Suppressor macrophage treated with lipopolysaccharide for 1 hour (primary cell): ENCODE data around the gene BTBD8.

Experiments
- DNase-seq, 3 donors: peaks; one replicate each; pipeline ENCODE4 v3.0.0-alpha.2; 2020 to 2022

BTBD8 gene

DNA sequence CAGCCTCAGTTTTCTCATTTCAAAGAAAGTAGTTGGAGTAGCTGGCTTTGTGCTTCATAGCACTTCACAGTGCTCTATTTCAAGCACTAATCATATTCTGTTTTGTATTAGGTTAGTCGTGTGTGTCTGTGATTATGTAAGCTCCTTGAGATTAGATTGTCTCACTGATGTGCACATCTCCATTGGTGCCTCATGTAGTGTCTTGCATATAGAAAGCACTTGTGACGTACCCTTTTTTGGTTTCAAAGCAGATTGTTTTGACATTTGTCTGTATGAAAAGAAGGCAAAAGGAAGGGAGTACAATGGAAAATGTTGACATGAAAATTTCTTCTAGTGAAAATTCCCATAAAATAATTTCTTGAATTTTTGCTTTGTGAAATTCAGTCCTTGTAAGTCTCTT, 13.9 kb downstream of the BTBD8 start:
- DNase-seq = peak in 2 of 3 donors; percentile 10 to 34

DNA sequence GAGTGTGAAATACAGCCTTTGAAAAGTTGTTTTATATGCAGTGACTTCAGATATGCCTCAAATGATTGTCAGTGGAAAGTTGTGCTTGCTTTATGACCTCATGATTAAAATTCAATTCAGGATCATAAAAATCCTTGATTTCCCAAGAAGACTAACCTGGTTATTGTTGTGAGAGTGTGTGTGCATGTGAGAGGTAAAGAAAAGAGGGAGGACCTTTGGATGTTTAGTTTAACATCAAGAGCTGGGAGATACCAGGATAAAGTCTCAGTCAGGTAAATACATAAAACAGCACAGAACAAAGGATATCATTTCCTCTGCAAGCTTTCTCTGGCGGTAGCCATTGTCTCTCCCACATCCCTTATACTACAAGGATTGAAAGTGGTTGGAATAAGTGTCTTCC, 14.4 kb downstream of the BTBD8 start:
- DNase-seq = no peak

GRCh38 chr1:92095874-92096273, 15.7 kb downstream of the BTBD8 start:
- peak; percentile 47 to 54 (median 49) for DNase-seq

DNA sequence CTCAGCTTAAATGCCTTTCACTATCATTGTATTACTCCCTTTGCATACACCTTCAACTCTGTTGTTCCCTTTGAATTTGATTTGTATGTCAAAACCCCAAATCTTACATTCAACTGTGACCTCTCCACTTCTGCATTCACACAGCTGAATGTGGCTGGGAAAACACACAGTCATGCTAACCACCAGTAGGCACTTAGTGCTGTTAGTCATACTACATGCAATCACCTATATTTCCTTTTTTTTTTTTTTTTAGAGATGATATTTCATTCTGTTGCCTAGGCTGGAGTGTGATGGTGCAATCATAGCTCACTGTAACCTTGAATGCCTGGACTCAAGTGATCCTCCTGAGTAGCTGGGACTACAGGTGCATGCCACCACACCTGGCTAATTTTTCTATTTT, 16.2 kb downstream of the BTBD8 start:
- DNase-seq = peak; percentile 78 to 87 (median 86)

DNA sequence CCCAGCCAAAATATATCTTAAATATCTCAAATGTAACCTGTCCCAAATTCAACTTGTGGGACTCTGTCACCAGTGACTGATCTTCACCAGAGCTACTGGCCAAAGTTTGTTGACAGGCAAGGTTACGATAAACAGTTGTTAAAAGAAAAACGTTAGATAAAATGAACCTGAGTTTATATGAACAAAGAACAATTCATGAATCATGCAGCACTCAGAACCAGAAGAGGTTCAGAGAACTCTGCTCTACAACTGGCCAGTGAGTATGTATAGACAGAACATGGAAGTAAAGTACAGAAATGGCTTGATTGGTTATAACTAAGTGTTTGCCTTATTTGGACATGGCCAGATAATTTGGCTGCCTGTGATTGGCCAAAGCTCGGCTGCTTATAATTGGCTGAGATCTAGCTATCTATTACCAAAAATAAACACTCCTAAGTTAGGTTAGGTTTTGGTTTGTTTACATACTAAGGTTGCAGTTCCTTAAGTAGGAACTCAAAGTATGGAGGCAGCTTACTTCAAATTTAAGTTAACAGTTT, 25.5 kb downstream of the BTBD8 start:
- no peak for DNase-seq

GRCh38 chr1:92108631-92109030, 28.5 kb downstream of the BTBD8 start:
- DNase-seq = no peak

DNA sequence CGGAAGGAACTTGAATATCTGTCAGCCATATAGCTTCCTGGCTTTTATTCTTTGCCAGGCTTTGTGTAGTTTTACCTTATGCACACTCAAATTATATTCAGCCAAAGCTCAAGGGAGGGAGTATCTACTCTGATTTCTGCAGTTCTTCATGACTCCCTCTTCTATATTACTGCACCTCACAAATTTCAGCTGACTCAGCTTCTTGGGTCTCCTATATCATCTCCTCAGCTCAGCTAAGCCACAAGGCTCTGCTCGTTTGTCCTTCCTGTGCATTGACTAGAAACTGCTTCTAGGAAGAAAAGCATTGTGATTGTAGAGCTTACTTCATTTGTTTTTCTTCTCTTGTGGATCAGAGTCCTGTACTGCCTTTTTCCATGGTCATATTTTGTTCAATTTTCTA, 37.4 kb downstream of the BTBD8 start:
- DNase-seq = no peak

GRCh38 chr1:92118826-92119225, 38.7 kb downstream of the BTBD8 start:
- no peak for DNase-seq

DNA sequence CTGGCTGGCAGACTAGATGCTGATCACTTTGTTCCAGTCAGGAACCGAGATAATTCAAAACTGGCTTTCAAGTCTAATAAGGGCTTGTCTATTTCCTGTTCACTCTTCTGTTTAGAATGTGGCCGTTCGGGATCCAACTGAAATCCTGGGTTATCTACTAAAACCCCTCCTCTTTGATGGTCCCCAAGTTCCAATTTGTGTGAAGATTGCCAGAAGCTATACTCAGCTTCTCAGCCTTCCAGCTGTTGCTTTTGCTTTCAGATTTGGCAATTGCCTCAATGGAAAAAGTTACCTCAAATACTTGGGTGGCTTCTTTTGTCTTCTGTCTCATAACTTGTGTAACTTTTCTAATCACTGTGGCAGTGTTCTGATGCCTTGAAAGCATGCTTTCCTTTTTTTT, 43.7 kb downstream of the BTBD8 start:
- no peak for DNase-seq

DNA sequence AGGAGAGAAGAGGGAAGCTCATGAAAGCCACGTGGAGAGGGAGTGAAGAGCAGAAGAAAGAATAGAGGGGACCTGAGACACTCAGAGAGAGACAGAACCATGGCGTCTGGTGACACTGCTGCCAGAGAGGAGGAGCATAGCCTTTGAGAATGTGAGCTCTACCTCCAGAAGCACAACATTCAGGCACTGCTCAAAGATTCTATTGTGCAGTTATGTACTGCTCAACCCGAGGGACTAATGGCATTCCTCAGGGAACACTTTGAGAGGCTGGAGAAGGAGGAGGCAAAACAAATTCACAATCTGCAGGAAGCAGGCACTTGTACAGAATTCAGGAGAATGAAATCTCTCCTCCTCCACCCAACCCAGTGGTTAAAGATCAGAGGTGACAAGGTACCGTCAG, 45.1 kb downstream of the BTBD8 start:
- DNase-seq = no peak

- no peak for DNase-seq
These were observed 45.9 kb downstream of the BTBD8 start for GRCh38 chr1:92126088-92126487.

GRCh38 chr1:92134331-92134730, 54.2 kb downstream of the BTBD8 start:
- DNase-seq = no peak

GRCh38 chr1:92136341-92136740, 56.2 kb downstream of the BTBD8 start:
- DNase-seq = no peak

DNA sequence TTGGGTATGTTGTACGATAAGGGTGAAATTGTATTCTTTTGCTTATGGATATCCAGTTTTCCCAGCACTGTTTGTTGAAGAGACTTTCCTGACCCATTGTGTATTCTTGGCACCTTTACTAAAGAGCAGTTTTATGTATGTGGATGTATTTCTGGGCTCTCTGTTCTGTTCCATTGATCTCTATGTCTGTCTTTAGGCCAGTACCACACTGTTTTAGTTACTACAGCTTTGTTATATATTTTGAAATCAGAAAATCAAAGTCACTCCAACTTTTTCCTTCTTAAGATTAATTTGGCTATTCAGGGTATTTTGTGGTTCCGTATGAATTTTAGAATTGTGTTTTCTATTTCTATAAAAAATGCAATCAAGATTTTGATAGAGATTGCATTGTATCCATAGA, 74.8 kb downstream of the BTBD8 start:
- no peak for DNase-seq

DNA sequence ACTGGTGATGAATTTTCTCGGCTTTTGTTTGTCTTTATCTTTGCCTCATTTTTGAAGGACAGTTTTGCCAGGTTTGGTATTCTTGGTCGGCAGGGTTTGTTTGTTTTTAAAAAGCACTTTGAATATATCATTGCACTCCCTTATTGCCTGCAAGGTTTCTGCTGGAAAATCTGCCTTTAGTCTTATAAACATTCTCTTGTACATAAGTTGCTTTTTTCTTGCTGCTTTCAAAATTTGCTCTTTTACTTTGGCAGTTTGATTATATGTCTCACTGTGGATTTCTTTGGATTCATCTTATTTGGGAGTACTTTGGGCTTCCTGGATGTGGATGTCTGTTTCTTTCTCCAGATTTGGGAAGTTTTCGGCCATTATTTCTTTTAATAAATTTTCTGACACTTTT, 79.4 kb downstream of the BTBD8 start:
- no peak for DNase-seq

- no peak for DNase-seq
These were observed 85.2 kb downstream of the BTBD8 start for GRCh38 chr1:92165389-92165788.

GRCh38 chr1:92167151-92167550, 87.0 kb downstream of the BTBD8 start:
- DNase-seq = no peak

- DNase-seq = no peak
These were observed 88.5 kb downstream of the BTBD8 start for GRCh38 chr1:92168657-92169056.

GRCh38 chr1:92169214-92170005, 89.3 kb downstream of the BTBD8 start:
- DNase-seq = no peak

- DNase-seq = peak in 2 of 3 donors; percentile 15 to 45
These were observed 104.5 kb downstream of the BTBD8 start for GRCh38 chr1:92184632-92185031.

DNA sequence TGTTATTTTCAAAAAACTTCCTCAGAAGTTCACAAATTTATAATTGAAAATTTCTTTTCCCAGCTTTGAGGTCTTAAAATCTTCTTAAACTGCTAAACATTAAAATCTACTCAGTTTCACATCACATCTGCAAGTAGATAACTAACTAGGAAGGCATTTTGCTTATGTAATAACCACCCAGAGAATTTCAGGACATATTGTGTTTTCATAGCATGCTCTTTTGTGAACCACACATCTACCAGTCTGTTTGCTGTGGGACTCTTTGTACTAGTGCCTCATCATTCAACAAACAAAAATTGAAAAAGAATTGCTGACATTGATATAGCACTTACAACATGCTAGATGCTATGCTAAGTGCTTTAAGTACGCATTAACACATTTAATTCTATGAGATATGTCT, 105.9 kb downstream of the BTBD8 start:
- no peak for DNase-seq

DNA sequence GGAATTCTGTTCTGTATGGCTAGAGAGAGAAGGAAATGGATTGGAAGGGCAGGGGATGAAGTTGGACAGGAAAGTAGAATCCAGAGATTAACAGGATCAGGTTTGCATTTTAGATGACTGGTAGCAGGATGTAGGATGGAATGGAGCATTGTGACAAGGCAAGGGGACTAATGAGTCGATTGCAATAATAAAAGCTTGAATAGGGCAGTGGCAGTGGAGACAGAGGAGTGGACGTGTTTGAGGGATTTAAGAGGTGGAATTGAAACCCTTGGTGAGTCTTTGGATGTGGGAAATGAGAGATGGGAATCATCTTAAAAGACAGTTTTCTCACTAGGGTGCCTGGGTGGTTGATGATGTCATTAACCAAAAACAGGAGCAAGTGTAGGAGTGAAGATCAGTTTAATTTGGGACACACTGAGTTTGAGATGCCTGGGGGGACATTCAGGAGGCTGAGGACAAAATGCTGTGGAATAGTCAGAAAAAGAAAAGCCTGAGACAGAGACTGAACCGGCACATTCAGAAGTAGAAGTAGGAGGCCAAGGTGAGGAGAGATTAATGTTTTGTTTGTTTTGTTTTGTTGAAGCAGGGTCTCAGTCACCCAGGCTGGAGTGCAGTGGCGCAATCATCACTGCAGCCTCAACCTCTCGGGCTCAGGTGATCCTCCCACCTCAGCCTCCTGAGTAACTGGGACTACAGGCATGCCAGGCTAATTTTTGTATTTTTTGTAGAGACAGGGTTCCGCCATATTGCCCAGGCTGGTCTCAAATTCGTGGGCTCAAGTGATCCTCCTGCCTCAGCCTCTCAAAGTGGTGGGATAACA, 108.5 kb downstream of the BTBD8 start:
- no peak for DNase-seq

GRCh38 chr1:92191726-92192125, 111.6 kb downstream of the BTBD8 start:
- no peak for DNase-seq

GRCh38 chr1:92192246-92192645, 112.1 kb downstream of the BTBD8 start:
- DNase-seq = no peak
